KOPT-K1 (cell line): ENCODE data around the gene GSTM2.

Source experiments
- H3K27ac ChIP-seq: fragments of 200-600 bp; sonication (generic); 2 replicates; pipeline ENCODE4 v1.5.1; 2016; ENCODE audit warnings: antibody characterized with exemption, mild to moderate bottlenecking, low read depth, low read length; ENCODE audit not compliant: poor library complexity, severe bottlenecking
- H3K36me3 ChIP-seq: fragments of 200-600 bp; sonication (generic); 2 replicates; pipeline ENCODE4 v1.5.1; 2017; ENCODE audit warnings: antibody characterized with exemption, mild to moderate bottlenecking, low read length, moderate library complexity; ENCODE audit not compliant: insufficient read depth
- H3K9me3 ChIP-seq: fragments of 200-600 bp; sonication (generic); 2 replicates; pipeline ENCODE4 v1.5.1; 2017; ENCODE audit warnings: antibody characterized with exemption, low read length, mild to moderate bottlenecking; ENCODE audit not compliant: insufficient read depth, poor library complexity, severe bottlenecking

GSTM2 gene

GRCh38 chr1:109626682-109627408 lies 41.0 kb upstream of the GSTM2 start:
- H3K9me3 ChIP-seq, result no peaks in the 10 kb centered on the region
- peaks cover 65% of the 10 kb centered on the region for H3K36me3 ChIP-seq
- no peak overlapping the region for H3K27ac ChIP-seq

GRCh38 chr1:109627692-109628399 lies 40.0 kb upstream of the GSTM2 start:
- Histone ChIP-seq H3K27ac (no peak overlapping the region), H3K9me3 (no peaks in the 10 kb centered on the region), H3K36me3 (peaks cover 73% of the 10 kb centered on the region)

GRCh38 chr1:109628540-109629321 lies 39.1 kb upstream of the GSTM2 start:
- peaks cover 73% of the 10 kb centered on the region for H3K36me3 ChIP-seq
- no peak overlapping the region for H3K27ac ChIP-seq
- no peaks in the 10 kb centered on the region for H3K9me3 ChIP-seq

- Histone ChIP-seq H3K9me3 (no peaks in the 10 kb centered on the region), H3K36me3 (peaks cover 73% of the 10 kb centered on the region), H3K27ac (no peak overlapping the region)
Observed at GRCh38 chr1:109629372-109630030, 38.4 kb upstream of the GSTM2 start.

GRCh38 chr1:109630081-109630897 lies 37.6 kb upstream of the GSTM2 start:
- Histone ChIP-seq H3K36me3 (peaks cover 72% of the 10 kb centered on the region), H3K27ac (no peak overlapping the region)

GRCh38 chr1:109630898-109631512 lies 36.9 kb upstream of the GSTM2 start:
- peaks cover 65% of the 10 kb centered on the region for H3K36me3 ChIP-seq

More at GRCh38 chr1:109630081-109630897, 37.6 kb upstream of the GSTM2 start:
- no peaks in the 10 kb centered on the region for H3K9me3 ChIP-seq

GRCh38 chr1:109631513-109632505 lies 36.0 kb upstream of the GSTM2 start:
- Histone ChIP-seq H3K36me3 (peaks cover 57% of the 10 kb centered on the region), H3K27ac (no peak overlapping the region), H3K9me3 (no peaks in the 10 kb centered on the region)

More at GRCh38 chr1:109630898-109631512, 36.9 kb upstream of the GSTM2 start:
- Histone ChIP-seq H3K27ac (no peak overlapping the region), H3K9me3 (no peaks in the 10 kb centered on the region)

GRCh38 chr1:109632671-109633346 lies 35.0 kb upstream of the GSTM2 start:
- no peak overlapping the region for H3K27ac ChIP-seq
- no peaks in the 10 kb centered on the region for H3K9me3 ChIP-seq
- H3K36me3 ChIP-seq, result peaks cover 47% of the 10 kb centered on the region

- peaks cover 32% of the 10 kb centered on the region for H3K36me3 ChIP-seq
- no peak overlapping the region for H3K27ac ChIP-seq
- no peaks in the 10 kb centered on the region for H3K9me3 ChIP-seq
Observed at GRCh38 chr1:109634292-109634691, 33.6 kb upstream of the GSTM2 start.

- Histone ChIP-seq H3K36me3 (peaks cover 24% of the 10 kb centered on the region), H3K9me3 (no peaks in the 10 kb centered on the region), H3K27ac (no peak overlapping the region)
Observed at GRCh38 chr1:109634771-109635750, 32.8 kb upstream of the GSTM2 start.

- no peak overlapping the region for H3K27ac ChIP-seq
- H3K9me3 ChIP-seq, result no peaks in the 10 kb centered on the region
- H3K36me3 ChIP-seq, result peaks cover 18% of the 10 kb centered on the region
Observed at GRCh38 chr1:109635862-109636200, 32.0 kb upstream of the GSTM2 start.
